GM12878 (cell line): Measurements from ENCODE around the gene C22orf15. TPM values are rescaled to one million over a fixed set of nuclear protein-coding genes. Genes with fewer than 3 reads are reported as not detected.

ENCODE experiments used
- ATAC-seq: fragments of 200-7000 bp; cut with Tn5 transposase; 3 replicates; pipeline ENCODE4 v1.9.1; 2020; ENCODE audit warnings: mild to moderate bottlenecking, moderate library complexity
- Bru-seq: library from RNA; stranded (reverse); fragments of 400-500 nt; gene quantifications from one replicate; lab custom pipeline; 2021; lab: Mats Ljungman, UMichigan
- BruChase-seq, 2 experiments: library from RNA; stranded (reverse); fragments of 400-500 nt; gene quantifications; one replicate each; lab custom pipeline; 2021; lab: Mats Ljungman, UMichigan
- BruUV-seq: library from RNA; stranded (reverse); fragments of 400-500 nt; replicated peaks from 2 replicates; lab custom pipeline; 2021; lab: Mats Ljungman, UMichigan
- CTCF ChIA-PET: fragments of 300-600 bp; sonication (Branson Sonifier 250); formaldehyde crosslinking; extraction: SDS; loops from one replicate; lab custom pipeline; 2021; ENCODE audit warnings: inconsistent platforms; lab: Yijun Ruan, JAX
- POLR2A ChIA-PET: fragments of 350-600 bp; formaldehyde crosslinking; extraction: SDS; loops from one replicate; lab custom pipeline; 2021; ENCODE audit warnings: inconsistent platforms; lab: Charles Lee
- RAD21 ChIA-PET: fragments of 300-600 bp; sonication (Branson Sonifier 250); formaldehyde crosslinking; loops from one replicate; lab custom pipeline; 2023; ENCODE audit warnings: antibody characterized with exemption; ENCODE audit not compliant: unreplicated experiment; lab: Charles Lee
- SMC1A ChIA-PET: fragments of 300-600 bp; sonication (Branson Sonifier 250); formaldehyde crosslinking; loops from one replicate; lab custom pipeline; 2023; ENCODE audit not compliant: unreplicated experiment, uncharacterized antibody; lab: Charles Lee
- DNase-seq: peaks from one replicate; pipeline ENCODE4 v3.0.0-alpha.2; 2011; ENCODE audit warnings: low read depth, low spot score
- FAIRE-seq: peaks from 3 replicates; lab custom pipeline; 2011; peaks lifted over from hg19 to GRCh38; lab: Jason Lieb, UNC
- H2AFZ ChIP-seq: 2 replicates; pipeline ENCODE4 v1.6.0; 2011; ENCODE audit warnings: low read depth, low read length, control low read depth; ENCODE audit not compliant: control insufficient read depth
- H3K27ac ChIP-seq: 2 replicates; pipeline ENCODE4 v1.5.1; 2011; ENCODE audit warnings: control low read depth; ENCODE audit not compliant: control insufficient read depth, insufficient read depth
- H3K27me3 ChIP-seq, 2 experiments: replicated peaks in 1 of 2; 2 replicates each; pipeline versions ENCODE4 v1.6.0 to v1.6.1; 2011; ENCODE audit warnings: low read length in 1 of 2; ENCODE audit not compliant: control insufficient read depth in 2 of 2, insufficient read depth in 2 of 2
- H3K36me3 ChIP-seq, 2 experiments: 2 replicates each; pipeline ENCODE4 v1.5.1; 2011; ENCODE audit warnings: low read length in 1 of 2; ENCODE audit not compliant: control insufficient read depth in 2 of 2, insufficient read depth in 2 of 2
- H3K4me1 ChIP-seq: 2 replicates; pipeline ENCODE4 v1.6.1; 2011; ENCODE audit warnings: mild to moderate bottlenecking, low read length, moderate library complexity, mixed read lengths; ENCODE audit not compliant: control insufficient read depth, insufficient read depth
- H3K4me2 ChIP-seq: 2 replicates; pipeline ENCODE4 v1.6.0; 2011; ENCODE audit warnings: control low read depth; ENCODE audit not compliant: control insufficient read depth, insufficient read depth
- H3K4me3 ChIP-seq: fragments of 200-600 bp; sonication (generic); 2 replicates; pipeline ENCODE4 v1.5.1; 2016
- H3K79me2 ChIP-seq: 2 replicates; pipeline ENCODE4 v1.6.0; 2011; ENCODE audit warnings: low read length; ENCODE audit not compliant: control insufficient read depth, insufficient read depth
- H3K9ac ChIP-seq: 2 replicates; pipeline ENCODE4 v1.8.0; 2011; ENCODE audit warnings: low read length, control low read depth, mixed read lengths; ENCODE audit not compliant: control insufficient read depth, insufficient read depth
- H3K9me3 ChIP-seq: replicated peaks from 3 replicates; pipeline ENCODE4 v1.5.1; 2011; ENCODE audit warnings: mild to moderate bottlenecking, low read length; ENCODE audit not compliant: control insufficient read depth, insufficient read depth
- H4K20me1 ChIP-seq: 2 replicates; pipeline ENCODE4 v1.6.0; 2011; ENCODE audit not compliant: control insufficient read depth, insufficient read depth
- IKZF1 ChIP-seq: fragments of 450-650 bp; conservative IDR thresholded peaks from 2 replicates; pipeline ENCODE4 v1.6.1; 2017; ENCODE audit warnings: antibody characterized with exemption, mild to moderate bottlenecking
- NKRF ChIP-seq: fragments of 450-650 bp; conservative IDR thresholded peaks from 2 replicates; pipeline ENCODE4 v1.6.1; 2017; ENCODE audit warnings: mild to moderate bottlenecking, moderate library complexity
- WGBS: methylation state at CpG from one replicate; pipeline ENCODE4 v1.1.6; 2016; ENCODE audit warnings: low lambda C conversion rate; ENCODE audit not compliant: insufficient replicate concordance, insufficient coverage; ENCODE audit errors: missing lambda C conversion rate; 5-methylcytosine and 5-hydroxymethylcytosine counted together
- in situ Hi-C: fragments of 300-500 bp; cut with MboI; formaldehyde crosslinking; loops from 9 replicates; pipeline ENCODE4 v1.14.3; 2018; ENCODE audit warnings: mixed read lengths
- intact Hi-C: fragments of 100-400 bp; cut with micrococcal nuclease; formaldehyde crosslinking; loops from one replicate; pipeline ENCODE4 v1.14.2; 2022; ENCODE audit not compliant: unreplicated experiment
- long read RNA-seq, 2 experiments: library from polyadenylated mRNA; unstranded; transcript quantifications; one replicate each; pipeline ENCODE4 v2.0.0, GENCODE V29; 2019 to 2020
- polyA minus RNA-seq, 3 experiments: library from RNA; depleted of rRNA, polyadenylated mRNA; stranded (reverse); fragments of >200 nt; gene quantifications; 2 replicates each; pipeline ENCODE4 v1.2.3, GENCODE V29; 2011
- polyA plus RNA-seq, 11 experiments: library from polyadenylated mRNA; depleted of rRNA in 4 of 11; unstranded in 6 of 11; stranded (reverse) in 5 of 11; fragments of >200 nt; fragmentation: Nextera tagmentation in 4 of 11; fragmentation: Illumina TruSeq in 1 of 11; extraction: Ambion mirVana in 4 of 11; extraction: Trizol in 1 of 11; gene quantifications; 1 replicate in 1 of 11; 2 replicates in 10 of 11; pipeline versions ENCODE4 v1.2.1 to v1.2.3, GENCODE V29; 2011 to 2016; ENCODE audit warnings: inconsistent platforms in 2 of 11, missing spikeins in 2 of 11, low read depth in 1 of 11
- total RNA-seq, 4 experiments: library from RNA; depleted of rRNA in 3 of 4; stranded (reverse); fragments of >200 nt in 3 of 4; fragmentation: Illumina TruSeq in 1 of 4; extraction: Trizol in 1 of 4; gene quantifications; 2 replicates each; pipeline versions ENCODE4 v1.2.1 to v1.2.3, GENCODE V29; 2013 to 2021

C22orf15 gene
- total RNA-seq (2013; cell fraction: nucleolus; rRNA removed): 0.54 and 0.71 TPM in 2 replicates
- total RNA-seq (2014; rRNA removed) (0.16 and 0.40 TPM in 2 replicates), total RNA-seq (2014; rRNA removed; fragmentation: Illumina TruSeq; extraction: Trizol) (not detected in 2 replicates), total RNA-seq (2021) (0.40 TPM in 1 of 2 replicates, not detected in the other), polyA plus RNA-seq (2011; rRNA removed) (0.05 TPM in 1 of 2 replicates, not detected in the other), polyA plus RNA-seq (2014; fragmentation: Illumina TruSeq; extraction: Trizol) (0.11 and 0.12 TPM in 2 replicates), polyA plus RNA-seq (2014; fragmentation: Nextera tagmentation; extraction: Ambion mirVana) (under 1 TPM in 1 of 2 experiments, not detected in 1; 0.07 TPM), polyA plus RNA-seq (2014; rRNA removed) (0.04 and 0.47 TPM in 2 replicates), polyA plus RNA-seq (2016; fragmentation: Nextera tagmentation; extraction: Ambion mirVana) (under 1 TPM; 0.13 to 0.23 TPM), polyA minus RNA-seq (2011; rRNA and poly(A)+ RNA removed) (0.26 TPM in 1 of 2 replicates, not detected in the other), Bru-seq, nascent RNA (percentile 24 among the genes with signal in this experiment), BruChase-seq, experiment 1, labeled RNA remaining after a 6-hour chase (not detected), BruChase-seq, experiment 2, labeled RNA remaining after a 2-hour chase (not detected)
- 0.75 TPM for polyA plus RNA-seq (2011; ENCODE audit: low read depth)
- 0.07 and 0.13 TPM in 2 replicates for polyA plus RNA-seq (2011; cell fraction: cytosol; rRNA removed)
- polyA plus RNA-seq (2011; cell fraction: nucleus; rRNA removed): 0.26 and 0.58 TPM in 2 replicates
- 1.1 TPM in 2 replicates for polyA plus RNA-seq (2012)
- not detected in 2 replicates for polyA minus RNA-seq (2011; cell fraction: cytosol; rRNA and poly(A)+ RNA removed)
- not detected in 2 replicates for polyA minus RNA-seq (2011; cell fraction: nucleus; rRNA and poly(A)+ RNA removed)
- long read RNA-seq, experiment 1: 0 reads
- long read RNA-seq, experiment 2: 0 reads

GRCh38 chr22:23762842-23763578 is at the start of gene C22orf15:
C22orf15 (plus strand) TSS chr22:23762990; CDS start chr22:23763307, 317 bp downstream.
- H3K4me1 ChIP-seq: peaks cover 25% of the 10 kb centered on the region
- in situ Hi-C loops (no loop called here), intact Hi-C loops (no loop called here)
- H3K27me3 ChIP-seq: no peaks in the 10 kb centered on the region
- H3K36me3 ChIP-seq: no peaks in the 10 kb centered on the region; a peak in 1 of 4 replicates
- ChIA-PET SMC1A (interaction anchor here (0.5 to 2.0 kb wide), 2 partner anchors 9 to 767 kb away, joined by 3 to 8 read pairs; partner anchors contain the start of gene VPREB3), POLR2A (interaction anchor here (0.9 to 1.3 kb wide), 2 partner anchors 8 to 9 kb away, joined by 3 to 5 read pairs; no protein-coding TSS in a partner anchor), CTCF (interaction anchor here (0.7 to 1.1 kb wide), 3 partner anchors 9 to 84 kb away, joined by 3 to 4 read pairs (median 4); partner anchors contain the start of gene VPREB3), RAD21 (interaction anchor here (1.4 to 1.5 kb wide), 2 partner anchors 12 to 94 kb away, joined by 3 to 5 read pairs; partner anchors contain the start of genes SLC2A11 and ZNF70)
- peak within 1 kb of the TSS; percentile 56; the same call in 1 of the 2 replicates for H3K4me3 ChIP-seq
- TF ChIP-seq IKZF1: peak; percentile 27
- TF ChIP-seq NKRF: no peak
- no TSS peak for BruUV-seq
- peak within 1 kb of the TSS; percentile 63 for H2AFZ ChIP-seq
- H3K9ac ChIP-seq: peak within 1 kb of the TSS; percentile 10
- H3K79me2 ChIP-seq: peaks cover 23% of the 10 kb centered on the region
- 27% methylated on average over 23 of the region's 23 CpGs for WGBS
- H4K20me1 ChIP-seq: no peaks in the 10 kb centered on the region; the same call in 1 of the 2 replicates
- FAIRE-seq (no peak), ATAC-seq (0 out of 3 replicates have a peak, but pooled peaks have one; percentile 2), DNase-seq (no peak)
- H3K27ac ChIP-seq: peak within 1 kb of the TSS; percentile 32; the same call in 1 of the 2 replicates
- H3K9me3 ChIP-seq: no peaks in the 10 kb centered on the region
- peak within 1 kb of the TSS; percentile 94 for H3K4me2 ChIP-seq
